UCSD-AML1 (cell line): ENCODE results near the gene SINHCAF.

ENCODE experiments used
- DNase-seq: peaks from one replicate; lab custom pipeline; 2025; ENCODE audit not compliant: unreplicated experiment; lab: John Stamatoyannopoulos, UW

Gene SINHCAF

GRCh38 chr12:31234955-31235867, 90.7 kb downstream of the SINHCAF start:
- DNase-seq = peak; percentile 31

- DNase-seq = no peak
Measured at GRCh38 chr12:31234053-31234840, 91.7 kb downstream of the SINHCAF start.

- no peak for DNase-seq
Measured at GRCh38 chr12:31233061-31233730, 92.8 kb downstream of the SINHCAF start.

GRCh38 chr12:31232361-31232965, 93.5 kb downstream of the SINHCAF start:
- DNase-seq = no peak

GRCh38 chr12:31231611-31232360, 94.2 kb downstream of the SINHCAF start:
- DNase-seq = no peak
